GM06990 (cell line): ENCODE measurements around the gene SEL1L.
A peak's percentile ranks its signal among the peaks of the same experiment; 100 is the strongest.

Source experiments
- DNase-seq: peaks from one replicate; pipeline ENCODE4 v3.0.0-alpha.2; 2011; ENCODE audit not compliant: insufficient read length; ENCODE audit errors: extremely low read depth
- H3K27me3 ChIP-seq: replicated peaks from 2 replicates; pipeline ENCODE4 v1.6.0; 2011; ENCODE audit warnings: low read length; ENCODE audit not compliant: control insufficient read depth, insufficient read depth
- H3K36me3 ChIP-seq: 2 replicates; pipeline ENCODE4 v1.5.1; 2011; ENCODE audit warnings: low read length; ENCODE audit not compliant: control insufficient read depth, insufficient read depth
- H3K4me3 ChIP-seq: replicated peaks from 2 replicates; pipeline ENCODE4 v1.5.1; 2011; ENCODE audit warnings: low read depth, mild to moderate bottlenecking, control low read depth, low read length
- CTCF ChIP-seq: IDR thresholded peaks from 2 replicates; pipeline ENCODE4 v1.5.1; 2011; ENCODE audit warnings: low read length, control low read depth, mild to moderate bottlenecking, inconsistent platforms; ENCODE audit not compliant: insufficient read depth, poor library complexity, severe bottlenecking

SEL1L gene

GRCh38 chr14:81533536-81534343, at the start of gene SEL1L:
Gene SEL1L (minus strand): TSS chr14:81533853. CDS start chr14:81533744, 109 bp downstream.
- no peak for TF ChIP-seq CTCF
- Histone ChIP-seq H3K36me3 (no peaks in the 10 kb centered on the region), H3K27me3 (no peaks in the 10 kb centered on the region), H3K4me3 (peak within 1 kb of the TSS; percentile 95)
- DNase-seq, result peak; percentile 99

GRCh38 chr14:81582420-81582819, 48.8 kb upstream of the SEL1L start:
- Histone ChIP-seq H3K27me3 (no peaks in the 10 kb centered on the region), H3K4me3 (no peak overlapping the region), H3K36me3 (no peaks in the 10 kb centered on the region)
- DNase-seq, result no peak
- TF ChIP-seq CTCF, result no peak

GRCh38 chr14:81579115-81579514, 45.5 kb upstream of the SEL1L start:
- Histone ChIP-seq H3K36me3 (no peaks in the 10 kb centered on the region), H3K4me3 (no peak overlapping the region)

GRCh38 chr14:81571437-81571836, 37.8 kb upstream of the SEL1L start:
- H3K4me3 ChIP-seq, result no peak overlapping the region
- no peaks in the 10 kb centered on the region for H3K27me3 ChIP-seq
- no peaks in the 10 kb centered on the region for H3K36me3 ChIP-seq
- no peak for DNase-seq
- no peak for TF ChIP-seq CTCF

More at GRCh38 chr14:81579115-81579514, 45.5 kb upstream of the SEL1L start:
- no peak for TF ChIP-seq CTCF
- DNase-seq, result no peak
- no peaks in the 10 kb centered on the region for H3K27me3 ChIP-seq

GRCh38 chr14:81567302-81567701, 33.6 kb upstream of the SEL1L start:
- H3K27me3 ChIP-seq, result no peaks in the 10 kb centered on the region
- H3K4me3 ChIP-seq, result no peak overlapping the region
- no peaks in the 10 kb centered on the region for H3K36me3 ChIP-seq
- no peak for TF ChIP-seq CTCF
- DNase-seq, result no peak
